ENCODE data around the gene MAPKBP1.

MAPKBP1 gene

GRCh38 chr15:41870689-41871081, 96.4 kb downstream of the MAPKBP1 start:
- Histone ChIP-seq H4K8ac (ENCODE audit: low read depth, low read length) (no peak overlapping the region), H3K79me1 (ENCODE audit: low read length) (no peaks in the 10 kb centered on the region), H2BK120ac (ENCODE audit: insufficient read depth, low read length, poor library complexity) (no peak overlapping the region), H4K91ac (ENCODE audit: low read depth, low read length) (no peak overlapping the region), H3K9ac (ENCODE audit: low read length) (no peak overlapping the region), H3K14ac (ENCODE audit: low read length) (no peak overlapping the region), H3K9me3 (ENCODE audit: insufficient read depth, low read depth, low read length) (peaks cover 2% of the 10 kb centered on the region), H3K4ac (ENCODE audit: low read depth, low read length) (no peak overlapping the region), H4K12ac (ENCODE audit: low read depth, low read length) (no peak overlapping the region), H3K79me2 (ENCODE audit: control insufficient read depth, insufficient read depth, low read length, poor library complexity) (no peaks in the 10 kb centered on the region), H2BK5ac (ENCODE audit: low read depth, low read length, poor library complexity) (no peak overlapping the region), H2AFZ (ENCODE audit: insufficient read depth, low read length, poor library complexity) (no peak overlapping the region), H2BK12ac (ENCODE audit: low read length) (no peak overlapping the region), H3K4me3 (ENCODE audit: low read depth, low read length) (no peak overlapping the region), H2AK5ac (ENCODE audit: low read length) (no peak overlapping the region), H3K27ac (ENCODE audit: low read depth, low read length) (no peak overlapping the region), H3K23ac (ENCODE audit: low read length) (no peak overlapping the region), H3K4me2 (ENCODE audit: low read length) (no peak overlapping the region), H3K36me3 (ENCODE audit: control insufficient read depth in 1 of 2, insufficient read depth in 2 of 2, low read length in 2 of 2) (no peaks in the 10 kb centered on the region), H3K27me3 (ENCODE audit: insufficient read depth, low read length) (no peaks in the 10 kb centered on the region), H3K4me1 (ENCODE audit: control insufficient read depth in 1 of 2, insufficient read depth in 2 of 2, low read length in 2 of 2) (peaks cover 2 to 12% of the 10 kb centered on the region in 2 experiments), H3K18ac (ENCODE audit: low read length) (no peak overlapping the region)
- no peak for DNase-seq
- no CpG with 5 or more reads among the region's 9 CpGs for WGBS (ENCODE audit: extremely low coverage, insufficient coverage, insufficient read length)

- H4K91ac ChIP-seq (ENCODE audit: low read depth, low read length), result no peak overlapping the region
- peaks cover 2% of the 10 kb centered on the region for H3K9me3 ChIP-seq (ENCODE audit: insufficient read depth, low read depth, low read length)
- H2AK5ac ChIP-seq (ENCODE audit: low read length), result no peak overlapping the region
- H2BK5ac ChIP-seq (ENCODE audit: low read depth, low read length, poor library complexity), result no peak overlapping the region
- H2BK12ac ChIP-seq (ENCODE audit: low read length), result no peak overlapping the region
- no peaks in the 10 kb centered on the region for H3K79me1 ChIP-seq (ENCODE audit: low read length)
- no peaks in the 10 kb centered on the region for H3K27me3 ChIP-seq (ENCODE audit: insufficient read depth, low read length)
- DNase-seq, result no peak
- no peak overlapping the region for H3K27ac ChIP-seq (ENCODE audit: low read depth, low read length)
- H3K36me3 ChIP-seq (ENCODE audit: control insufficient read depth in 1 of 2, insufficient read depth in 2 of 2, low read length in 2 of 2), result no peaks in the 10 kb centered on the region
- peaks cover 1 to 6% of the 10 kb centered on the region in 2 experiments for H3K4me1 ChIP-seq (ENCODE audit: control insufficient read depth in 1 of 2, insufficient read depth in 2 of 2, low read length in 2 of 2)
- no peak overlapping the region for H3K4ac ChIP-seq (ENCODE audit: low read depth, low read length)
- no peak overlapping the region for H3K9ac ChIP-seq (ENCODE audit: low read length)
- no peak overlapping the region for H3K18ac ChIP-seq (ENCODE audit: low read length)
- no peak overlapping the region for H3K4me3 ChIP-seq (ENCODE audit: low read depth, low read length)
- no peak overlapping the region for H3K4me2 ChIP-seq (ENCODE audit: low read length)
- no peak overlapping the region for H4K8ac ChIP-seq (ENCODE audit: low read depth, low read length)
- H2BK120ac ChIP-seq (ENCODE audit: insufficient read depth, low read length, poor library complexity), result no peak overlapping the region
- no peak overlapping the region for H3K23ac ChIP-seq (ENCODE audit: low read length)
- no peak overlapping the region for H3K14ac ChIP-seq (ENCODE audit: low read length)
- no peak overlapping the region for H2AFZ ChIP-seq (ENCODE audit: insufficient read depth, low read length, poor library complexity)
- H4K12ac ChIP-seq (ENCODE audit: low read depth, low read length), result no peak overlapping the region
- H3K79me2 ChIP-seq (ENCODE audit: control insufficient read depth, insufficient read depth, low read length, poor library complexity), result no peaks in the 10 kb centered on the region
- WGBS (ENCODE audit: extremely low coverage, insufficient coverage, insufficient read length), result no CpG with 5 or more reads among the region's 19 CpGs
Observed at GRCh38 chr15:41871175-41871905, 97.1 kb downstream of the MAPKBP1 start.

GRCh38 chr15:41872166-41872747, 98.0 kb downstream of the MAPKBP1 start:
- Histone ChIP-seq H3K4ac (ENCODE audit: low read depth, low read length) (no peak overlapping the region), H2BK12ac (ENCODE audit: low read length) (no peak overlapping the region), H3K18ac (ENCODE audit: low read length) (no peak overlapping the region), H4K8ac (ENCODE audit: low read depth, low read length) (no peak overlapping the region), H3K9me3 (ENCODE audit: insufficient read depth, low read depth, low read length) (peaks cover 2% of the 10 kb centered on the region), H4K12ac (ENCODE audit: low read depth, low read length) (no peak overlapping the region), H2AK5ac (ENCODE audit: low read length) (no peak overlapping the region), H3K36me3 (ENCODE audit: control insufficient read depth in 1 of 2, insufficient read depth in 2 of 2, low read length in 2 of 2) (no peaks in the 10 kb centered on the region), H3K23ac (ENCODE audit: low read length) (no peak overlapping the region), H2BK120ac (ENCODE audit: insufficient read depth, low read length, poor library complexity) (no peak overlapping the region), H3K79me2 (ENCODE audit: control insufficient read depth, insufficient read depth, low read length, poor library complexity) (no peaks in the 10 kb centered on the region), H4K91ac (ENCODE audit: low read depth, low read length) (no peak overlapping the region), H3K27me3 (ENCODE audit: insufficient read depth, low read length) (no peaks in the 10 kb centered on the region), H3K14ac (ENCODE audit: low read length) (no peak overlapping the region), H3K4me1 (ENCODE audit: control insufficient read depth in 1 of 2, insufficient read depth in 2 of 2, low read length in 2 of 2) (no peaks in the 10 kb centered on the region), H2BK5ac (ENCODE audit: low read depth, low read length, poor library complexity) (no peak overlapping the region), H3K4me3 (ENCODE audit: low read depth, low read length) (no peak overlapping the region), H3K9ac (ENCODE audit: low read length) (no peak overlapping the region), H3K27ac (ENCODE audit: low read depth, low read length) (no peak overlapping the region), H2AFZ (ENCODE audit: insufficient read depth, low read length, poor library complexity) (no peak overlapping the region), H3K4me2 (ENCODE audit: low read length) (no peak overlapping the region), H3K79me1 (ENCODE audit: low read length) (no peaks in the 10 kb centered on the region)
- DNase-seq, result no peak
- 100% methylated on average over 1 of the region's 9 CpGs for WGBS (ENCODE audit: extremely low coverage, insufficient coverage, insufficient read length)

- Histone ChIP-seq H3K79me2 (ENCODE audit: control insufficient read depth, insufficient read depth, low read length, poor library complexity) (no peaks in the 10 kb centered on the region), H2BK120ac (ENCODE audit: insufficient read depth, low read length, poor library complexity) (no peak overlapping the region), H2BK5ac (ENCODE audit: low read depth, low read length, poor library complexity) (no peak overlapping the region), H3K4me1 (ENCODE audit: control insufficient read depth in 1 of 2, insufficient read depth in 2 of 2, low read length in 2 of 2) (no peaks in the 10 kb centered on the region), H3K36me3 (ENCODE audit: control insufficient read depth in 1 of 2, insufficient read depth in 2 of 2, low read length in 2 of 2) (no peaks in the 10 kb centered on the region), H3K4me2 (ENCODE audit: low read length) (no peak overlapping the region), H4K12ac (ENCODE audit: low read depth, low read length) (no peak overlapping the region), H3K14ac (ENCODE audit: low read length) (no peak overlapping the region), H4K8ac (ENCODE audit: low read depth, low read length) (no peak overlapping the region), H3K18ac (ENCODE audit: low read length) (no peak overlapping the region), H3K9ac (ENCODE audit: low read length) (no peak overlapping the region), H3K79me1 (ENCODE audit: low read length) (no peaks in the 10 kb centered on the region), H4K91ac (ENCODE audit: low read depth, low read length) (no peak overlapping the region), H2AK5ac (ENCODE audit: low read length) (no peak overlapping the region), H3K27ac (ENCODE audit: low read depth, low read length) (no peak overlapping the region), H2BK12ac (ENCODE audit: low read length) (no peak overlapping the region), H3K4ac (ENCODE audit: low read depth, low read length) (no peak overlapping the region), H3K23ac (ENCODE audit: low read length) (no peak overlapping the region), H2AFZ (ENCODE audit: insufficient read depth, low read length, poor library complexity) (no peak overlapping the region), H3K27me3 (ENCODE audit: insufficient read depth, low read length) (no peaks in the 10 kb centered on the region), H3K4me3 (ENCODE audit: low read depth, low read length) (no peak overlapping the region), H3K9me3 (ENCODE audit: insufficient read depth, low read depth, low read length) (peaks cover 2% of the 10 kb centered on the region)
- WGBS (ENCODE audit: extremely low coverage, insufficient coverage, insufficient read length), result no CpG with 5 or more reads among the region's 8 CpGs
- no peak for DNase-seq
Observed at GRCh38 chr15:41873711-41874110, 99.4 kb downstream of the MAPKBP1 start.

Data from trophoblast cell (in vitro differentiated cells and primary cell).